Measurements from ENCODE around the gene MYO1B.

MYO1B gene

DNA sequence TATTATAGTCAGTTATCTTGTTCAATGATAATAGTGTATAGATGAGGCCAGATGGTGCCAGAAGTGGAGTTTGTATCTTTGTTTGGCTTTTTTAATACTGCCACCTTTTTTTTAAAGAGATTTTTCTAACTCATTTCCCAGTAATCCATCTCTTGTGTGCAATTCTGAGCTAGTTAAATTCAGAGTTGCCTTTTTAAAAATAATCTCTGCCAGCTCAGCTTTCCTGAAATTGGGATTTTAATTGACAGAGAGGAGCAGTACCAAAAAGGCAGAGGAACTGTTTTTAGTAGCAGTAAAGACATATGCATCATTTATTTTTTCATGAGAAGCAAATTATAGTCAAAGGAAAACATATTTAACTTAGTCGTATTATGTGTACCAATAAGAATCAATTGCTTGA is 185.3 kb downstream of the MYO1B start:
- no peak for DNase-seq (ENCODE audit: low read depth)
- TF ChIP-seq, protein P1, sequence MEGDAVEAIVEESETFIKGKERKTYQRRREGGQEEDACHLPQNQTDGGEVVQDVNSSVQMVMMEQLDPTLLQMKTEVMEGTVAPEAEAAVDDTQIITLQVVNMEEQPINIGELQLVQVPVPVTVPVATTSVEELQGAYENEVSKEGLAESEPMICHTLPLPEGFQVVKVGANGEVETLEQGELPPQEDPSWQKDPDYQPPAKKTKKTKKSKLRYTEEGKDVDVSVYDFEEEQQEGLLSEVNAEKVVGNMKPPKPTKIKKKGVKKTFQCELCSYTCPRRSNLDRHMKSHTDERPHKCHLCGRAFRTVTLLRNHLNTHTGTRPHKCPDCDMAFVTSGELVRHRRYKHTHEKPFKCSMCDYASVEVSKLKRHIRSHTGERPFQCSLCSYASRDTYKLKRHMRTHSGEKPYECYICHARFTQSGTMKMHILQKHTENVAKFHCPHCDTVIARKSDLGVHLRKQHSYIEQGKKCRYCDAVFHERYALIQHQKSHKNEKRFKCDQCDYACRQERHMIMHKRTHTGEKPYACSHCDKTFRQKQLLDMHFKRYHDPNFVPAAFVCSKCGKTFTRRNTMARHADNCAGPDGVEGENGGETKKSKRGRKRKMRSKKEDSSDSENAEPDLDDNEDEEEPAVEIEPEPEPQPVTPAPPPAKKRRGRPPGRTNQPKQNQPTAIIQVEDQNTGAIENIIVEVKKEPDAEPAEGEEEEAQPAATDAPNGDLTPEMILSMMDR (IDR thresholded peaks at IDR 0.05; ENCODE audit: low read depth, low read length, missing control alignments): no peak
- no peak overlapping the region for H3K4me3 ChIP-seq (ENCODE audit: low read depth, low read length)

DNA sequence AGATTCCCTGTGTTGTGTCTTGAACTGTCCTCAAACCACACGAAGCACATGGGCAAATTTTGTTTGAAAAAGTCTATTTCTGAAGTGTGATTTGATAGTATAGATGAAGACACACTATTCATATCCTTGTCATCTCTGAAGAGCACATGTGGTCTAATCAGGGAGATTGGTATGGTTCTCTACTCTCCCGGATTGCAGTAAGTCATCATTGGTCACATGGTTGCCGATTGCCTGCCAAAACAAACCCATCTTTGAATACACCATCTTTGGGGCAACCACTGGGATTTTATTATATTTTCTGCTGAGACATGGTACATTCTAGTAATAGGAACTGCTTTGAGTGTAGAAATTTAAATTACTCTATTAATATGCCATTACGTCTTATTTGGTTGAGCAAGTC is 186.9 kb downstream of the MYO1B start:
- H3K4me3 ChIP-seq (ENCODE audit: low read depth, low read length): no peak overlapping the region
- no peak for DNase-seq (ENCODE audit: low read depth)
- TF ChIP-seq, protein P1 (IDR thresholded peaks at IDR 0.05; ENCODE audit: low read depth, low read length, missing control alignments): no peak

DNA sequence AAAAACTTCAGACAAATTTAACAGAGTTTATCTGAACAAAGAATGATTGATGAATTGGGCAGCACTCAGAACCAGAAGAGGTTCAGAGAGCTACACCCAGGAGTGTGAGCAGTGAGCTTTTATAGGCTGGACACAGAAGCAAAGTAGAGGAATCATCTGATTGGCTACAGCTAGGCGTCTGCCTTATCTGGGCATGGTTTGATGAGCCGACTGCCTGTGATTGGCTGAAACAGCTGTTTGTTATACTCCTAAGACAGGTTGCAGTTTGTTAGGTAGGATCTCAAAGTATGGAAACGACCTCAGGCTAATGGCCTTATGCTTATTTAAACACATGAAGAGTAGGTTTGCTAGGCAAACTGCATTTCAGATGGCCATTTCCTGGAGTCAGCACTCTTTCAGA is 188.9 kb downstream of the MYO1B start:
- TF ChIP-seq, protein P1 (IDR thresholded peaks at IDR 0.05; ENCODE audit: low read depth, low read length, missing control alignments): no peak
- no peak overlapping the region for H3K4me3 ChIP-seq (ENCODE audit: low read depth, low read length)
- no peak for DNase-seq (ENCODE audit: low read depth)

DNA sequence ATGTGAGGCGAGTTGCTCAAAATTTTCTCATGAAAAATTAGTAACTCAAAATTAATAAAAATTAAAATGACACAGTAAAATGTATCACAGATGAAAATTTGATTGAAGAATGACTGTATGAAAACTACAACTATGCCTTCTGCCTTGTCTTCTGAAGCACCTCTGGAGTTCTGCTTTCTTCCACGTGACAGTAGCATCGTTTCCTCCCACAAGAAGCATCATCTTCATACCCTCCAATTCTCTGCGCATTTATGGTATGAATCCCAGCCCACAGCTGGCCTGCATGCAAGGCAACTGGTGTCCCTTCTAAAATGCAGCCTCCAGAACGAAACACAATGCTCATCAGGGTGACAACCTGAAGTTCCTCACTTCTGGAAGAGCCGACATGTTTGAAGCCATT is 189.9 kb downstream of the MYO1B start:
- no peak overlapping the region for H3K4me3 ChIP-seq (ENCODE audit: low read depth, low read length)
- TF ChIP-seq, protein P1 (IDR thresholded peaks at IDR 0.05; ENCODE audit: low read depth, low read length, missing control alignments): no peak
- DNase-seq (ENCODE audit: low read depth): no peak

DNA sequence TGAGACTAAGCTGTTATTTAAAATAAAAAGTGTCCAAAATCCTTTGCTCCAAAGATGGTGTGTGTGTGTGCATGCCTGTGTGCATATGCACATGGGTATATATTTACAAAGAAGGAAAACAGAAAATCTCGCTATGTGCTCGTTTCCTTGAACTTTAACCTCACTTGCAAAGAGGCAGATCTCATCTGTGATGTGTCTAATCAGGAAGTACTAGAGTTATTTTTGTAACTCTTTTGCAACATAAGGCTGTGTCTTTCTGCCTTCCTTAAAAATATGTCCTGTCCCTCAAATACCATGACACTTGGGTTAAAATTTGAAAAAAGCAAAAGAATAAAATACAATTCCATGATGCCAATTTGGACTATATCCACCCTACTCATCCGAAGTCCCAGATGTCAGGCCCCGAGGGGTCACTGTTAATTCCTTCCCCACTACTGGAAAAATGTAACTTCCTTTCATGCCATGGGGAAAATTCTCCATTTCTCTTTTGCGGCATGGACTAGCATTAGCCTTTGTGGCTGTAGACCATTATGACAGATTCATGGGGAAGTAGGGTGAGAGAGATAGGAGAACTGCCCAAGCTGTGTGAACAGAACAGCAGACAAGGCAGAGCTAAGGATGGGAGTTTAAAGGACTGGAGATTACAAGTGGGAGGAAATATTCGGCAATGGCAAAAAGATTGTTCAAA is 191.3 kb downstream of the MYO1B start:
- TF ChIP-seq, protein P1 (IDR thresholded peaks at IDR 0.05; ENCODE audit: low read depth, low read length, missing control alignments): no peak
- no peak overlapping the region for H3K4me3 ChIP-seq (ENCODE audit: low read depth, low read length)
- no peak for DNase-seq (ENCODE audit: low read depth)

DNA sequence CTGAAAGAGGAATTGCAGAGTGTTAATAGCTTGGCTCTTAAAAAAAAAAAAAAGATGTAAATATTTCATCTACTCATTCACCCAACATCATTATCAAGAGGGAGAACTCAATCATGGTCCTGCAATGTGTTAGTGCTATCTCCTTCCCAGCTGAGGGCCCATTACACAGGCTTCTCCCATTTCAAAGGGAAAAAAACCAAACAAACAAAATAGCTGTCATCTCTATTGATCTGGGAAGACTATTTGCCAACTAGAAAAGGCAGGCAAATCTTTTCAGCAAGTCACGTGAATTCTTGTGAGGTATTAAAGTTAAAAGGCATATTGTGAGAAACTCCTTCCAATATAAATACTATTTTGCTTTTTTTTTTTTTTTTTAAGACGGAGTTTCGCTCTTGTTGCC is 194.3 kb downstream of the MYO1B start:
- TF ChIP-seq, protein P1 (IDR thresholded peaks at IDR 0.05; ENCODE audit: low read depth, low read length, missing control alignments): no peak
- no peak overlapping the region for H3K4me3 ChIP-seq (ENCODE audit: low read depth, low read length)
- DNase-seq (ENCODE audit: low read depth): no peak
